Measurements from ENCODE around the gene PBRM1.

GRCh38 chr3:52521488-52521824 lies 164.3 kb downstream of the PBRM1 start:
- TF ChIP-seq POLR2A (IDR thresholded peaks at IDR 0.05) = no peak
- TF ChIP-seq, protein P1, sequence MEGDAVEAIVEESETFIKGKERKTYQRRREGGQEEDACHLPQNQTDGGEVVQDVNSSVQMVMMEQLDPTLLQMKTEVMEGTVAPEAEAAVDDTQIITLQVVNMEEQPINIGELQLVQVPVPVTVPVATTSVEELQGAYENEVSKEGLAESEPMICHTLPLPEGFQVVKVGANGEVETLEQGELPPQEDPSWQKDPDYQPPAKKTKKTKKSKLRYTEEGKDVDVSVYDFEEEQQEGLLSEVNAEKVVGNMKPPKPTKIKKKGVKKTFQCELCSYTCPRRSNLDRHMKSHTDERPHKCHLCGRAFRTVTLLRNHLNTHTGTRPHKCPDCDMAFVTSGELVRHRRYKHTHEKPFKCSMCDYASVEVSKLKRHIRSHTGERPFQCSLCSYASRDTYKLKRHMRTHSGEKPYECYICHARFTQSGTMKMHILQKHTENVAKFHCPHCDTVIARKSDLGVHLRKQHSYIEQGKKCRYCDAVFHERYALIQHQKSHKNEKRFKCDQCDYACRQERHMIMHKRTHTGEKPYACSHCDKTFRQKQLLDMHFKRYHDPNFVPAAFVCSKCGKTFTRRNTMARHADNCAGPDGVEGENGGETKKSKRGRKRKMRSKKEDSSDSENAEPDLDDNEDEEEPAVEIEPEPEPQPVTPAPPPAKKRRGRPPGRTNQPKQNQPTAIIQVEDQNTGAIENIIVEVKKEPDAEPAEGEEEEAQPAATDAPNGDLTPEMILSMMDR (IDR thresholded peaks at IDR 0.05) = no peak
- no peak for TF ChIP-seq POLR2AphosphoS5 (IDR thresholded peaks at IDR 0.05)
- no peak for TF ChIP-seq EP300 (IDR thresholded peaks at IDR 0.05)

Data from stomach (tissue), 4 donors.